GM12875 (cell line): ENCODE data around the gene PNKD.

Experiments
- H3K4me3 ChIP-seq: one replicate; pipeline ENCODE4 v1.5.1; 2011; ENCODE audit warnings: low read depth, low read length, control low read depth
- TF ChIP-seq, protein P1 (sequence below): IDR thresholded peaks from 2 replicates; pipeline ENCODE4 v1.5.1; 2011; ENCODE audit warnings: low read depth, mild to moderate bottlenecking, control low read depth, inconsistent platforms, low read length, moderate library complexity, borderline replicate concordance; ENCODE audit not compliant: insufficient read depth

Gene PNKD

GRCh38 chr2:218238887-218239286 lies 31.4 kb upstream of the PNKD start:
- no peak overlapping the region for H3K4me3 ChIP-seq
- TF ChIP-seq, protein P1, sequence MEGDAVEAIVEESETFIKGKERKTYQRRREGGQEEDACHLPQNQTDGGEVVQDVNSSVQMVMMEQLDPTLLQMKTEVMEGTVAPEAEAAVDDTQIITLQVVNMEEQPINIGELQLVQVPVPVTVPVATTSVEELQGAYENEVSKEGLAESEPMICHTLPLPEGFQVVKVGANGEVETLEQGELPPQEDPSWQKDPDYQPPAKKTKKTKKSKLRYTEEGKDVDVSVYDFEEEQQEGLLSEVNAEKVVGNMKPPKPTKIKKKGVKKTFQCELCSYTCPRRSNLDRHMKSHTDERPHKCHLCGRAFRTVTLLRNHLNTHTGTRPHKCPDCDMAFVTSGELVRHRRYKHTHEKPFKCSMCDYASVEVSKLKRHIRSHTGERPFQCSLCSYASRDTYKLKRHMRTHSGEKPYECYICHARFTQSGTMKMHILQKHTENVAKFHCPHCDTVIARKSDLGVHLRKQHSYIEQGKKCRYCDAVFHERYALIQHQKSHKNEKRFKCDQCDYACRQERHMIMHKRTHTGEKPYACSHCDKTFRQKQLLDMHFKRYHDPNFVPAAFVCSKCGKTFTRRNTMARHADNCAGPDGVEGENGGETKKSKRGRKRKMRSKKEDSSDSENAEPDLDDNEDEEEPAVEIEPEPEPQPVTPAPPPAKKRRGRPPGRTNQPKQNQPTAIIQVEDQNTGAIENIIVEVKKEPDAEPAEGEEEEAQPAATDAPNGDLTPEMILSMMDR, result no peak

GRCh38 chr2:218244204-218244603 lies 26.1 kb upstream of the PNKD start:
- no peak overlapping the region for H3K4me3 ChIP-seq
- TF ChIP-seq, protein P1, result no peak

- no peak overlapping the region for H3K4me3 ChIP-seq
- TF ChIP-seq, protein P1, result no peak
Measured at GRCh38 chr2:218244665-218245064, 25.7 kb upstream of the PNKD start.

GRCh38 chr2:218245214-218245613 lies 25.1 kb upstream of the PNKD start:
- H3K4me3 ChIP-seq, result no peak overlapping the region
- TF ChIP-seq, protein P1, result no peak

- TF ChIP-seq, protein P1, result no peak
- H3K4me3 ChIP-seq, result no peak overlapping the region
Measured at GRCh38 chr2:218249691-218250090, 20.6 kb upstream of the PNKD start.

- no peak overlapping the region for H3K4me3 ChIP-seq
- TF ChIP-seq, protein P1, result no peak
Measured at GRCh38 chr2:218252509-218253231, 17.6 kb upstream of the PNKD start.

DNA sequence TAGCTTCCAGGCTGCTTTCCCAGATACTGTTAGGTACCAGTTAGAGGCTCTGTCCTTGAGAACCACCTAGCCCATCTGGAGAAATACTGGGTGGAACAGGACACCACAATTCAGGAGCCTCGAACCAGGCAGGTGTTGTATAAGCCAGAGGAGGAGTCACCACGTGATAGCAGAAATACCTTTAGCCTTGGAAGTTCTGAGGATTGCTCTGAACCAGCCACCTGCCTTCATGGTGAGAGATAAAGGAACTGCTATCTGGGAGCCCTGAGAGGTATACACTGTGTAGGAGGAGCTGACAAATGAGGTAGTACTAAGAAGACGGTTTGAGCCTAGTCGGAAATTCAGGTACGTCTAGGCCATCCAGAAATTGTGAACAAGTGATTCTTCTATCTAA lies 17.1 kb upstream of the PNKD start:
- no peak overlapping the region for H3K4me3 ChIP-seq
- TF ChIP-seq, protein P1, result no peak
